Measurements from ENCODE around the gene P4HTM. TPM values are rescaled to one million over a fixed set of nuclear protein-coding genes. Genes with fewer than 3 reads are reported as not detected.

Gene P4HTM
- total RNA-seq, 4 donors from 2014 or later = 18.5 to 57.2 (median 27.9) TPM

GRCh38 chr3:49024449-49024848, 34.4 kb downstream of the P4HTM start:
- TF ChIP-seq POLR2A (IDR thresholded peaks at IDR 0.05) = no peak
- no peak for TF ChIP-seq EP300 (IDR thresholded peaks at IDR 0.05)
- TF ChIP-seq CTCF (IDR thresholded peaks at IDR 0.05) = no peak
- no peak for TF ChIP-seq POLR2AphosphoS5 (IDR thresholded peaks at IDR 0.05)
- no peaks in the 10 kb centered on the region for H3K27me3 ChIP-seq
- peaks cover 41% of the 10 kb centered on the region for H3K36me3 ChIP-seq
- H3K9me3 ChIP-seq = no peaks in the 10 kb centered on the region
- 87% methylated on average over 5 of the region's 5 CpGs for WGBS
- no peak overlapping the region for H3K27ac ChIP-seq
- DNase-seq (ENCODE audit: low spot score in 2 of 2) = no peak
- peaks cover 57% of the 10 kb centered on the region for H3K4me1 ChIP-seq
- H3K4me3 ChIP-seq = no peak overlapping the region

- 72% methylated on average over 9 of the region's 13 CpGs for WGBS
- Histone ChIP-seq H3K36me3 (peaks cover 45% of the 10 kb centered on the region), H3K27me3 (no peaks in the 10 kb centered on the region), H3K27ac (no peak overlapping the region), H3K9me3 (no peaks in the 10 kb centered on the region), H3K4me3 (no peak overlapping the region), H3K4me1 (peaks cover 54% of the 10 kb centered on the region)
- TF ChIP-seq POLR2AphosphoS5 (IDR thresholded peaks at IDR 0.05) = no peak
- TF ChIP-seq EP300 (IDR thresholded peaks at IDR 0.05) = no peak
- TF ChIP-seq CTCF (IDR thresholded peaks at IDR 0.05) = no peak
- TF ChIP-seq POLR2A (IDR thresholded peaks at IDR 0.05) = no peak
- DNase-seq (ENCODE audit: low spot score in 2 of 2) = no peak
Measured at GRCh38 chr3:49025005-49025792, 35.2 kb downstream of the P4HTM start.

- DNase-seq (ENCODE audit: low spot score in 2 of 2) = no peak
- TF ChIP-seq CTCF (IDR thresholded peaks at IDR 0.05) (no peak), EP300 (IDR thresholded peaks at IDR 0.05) (no peak), POLR2A (IDR thresholded peaks at IDR 0.05) (no peak), POLR2AphosphoS5 (IDR thresholded peaks at IDR 0.05) (no peak)
- WGBS = 89% methylated on average over 8 of the region's 8 CpGs
- Histone ChIP-seq H3K4me1 (peaks cover 49% of the 10 kb centered on the region), H3K27ac (no peak overlapping the region), H3K36me3 (peaks cover 53% of the 10 kb centered on the region), H3K27me3 (no peaks in the 10 kb centered on the region), H3K4me3 (no peak overlapping the region), H3K9me3 (no peaks in the 10 kb centered on the region)
Measured at GRCh38 chr3:49025793-49026520, 35.9 kb downstream of the P4HTM start.

GRCh38 chr3:49026536-49026935, 36.5 kb downstream of the P4HTM start:
- TF ChIP-seq POLR2A (IDR thresholded peaks at IDR 0.05) (no peak), CTCF (IDR thresholded peaks at IDR 0.05) (no peak), EP300 (IDR thresholded peaks at IDR 0.05) (no peak), POLR2AphosphoS5 (IDR thresholded peaks at IDR 0.05) (no peak)
- Histone ChIP-seq H3K27me3 (no peaks in the 10 kb centered on the region), H3K9me3 (no peaks in the 10 kb centered on the region), H3K4me1 (peaks cover 49% of the 10 kb centered on the region), H3K27ac (no peak overlapping the region), H3K36me3 (peaks cover 59% of the 10 kb centered on the region), H3K4me3 (no peak overlapping the region)
- DNase-seq (ENCODE audit: low spot score in 2 of 2) = no peak
- 89% methylated on average over 3 of the region's 3 CpGs for whole genome bisulfite sequencing

DNA sequence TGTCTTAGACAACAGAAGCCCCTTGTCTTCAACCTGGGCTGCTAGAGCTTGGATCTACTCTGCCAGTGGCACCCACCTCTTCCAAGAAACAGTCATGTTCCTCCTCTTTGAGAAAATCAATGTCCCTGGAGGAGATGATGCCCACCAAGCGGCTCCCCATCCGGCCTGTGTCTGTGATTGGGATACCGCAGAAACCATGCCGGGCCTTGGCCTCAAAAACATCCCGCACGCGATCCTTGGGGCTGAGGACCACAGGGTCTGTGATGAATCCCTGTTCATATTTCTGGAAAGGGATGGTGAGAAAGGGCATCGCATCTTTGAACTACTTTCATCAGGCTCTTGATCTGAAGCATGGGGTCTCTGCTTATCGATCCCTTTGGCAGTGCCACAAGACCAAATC, 37.6 kb downstream of the P4HTM start:
- H3K27ac ChIP-seq = no peak overlapping the region
- H3K4me3 ChIP-seq = no peak overlapping the region
- H3K27me3 ChIP-seq = no peaks in the 10 kb centered on the region
- H3K9me3 ChIP-seq = no peaks in the 10 kb centered on the region
- no peak for DNase-seq (ENCODE audit: low spot score in 2 of 2)
- no peak for TF ChIP-seq CTCF (IDR thresholded peaks at IDR 0.05)
- no peak for TF ChIP-seq POLR2A (IDR thresholded peaks at IDR 0.05)
- WGBS = 94% methylated on average over 5 of the region's 9 CpGs
- peaks cover 46% of the 10 kb centered on the region for H3K4me1 ChIP-seq
- peaks cover 70% of the 10 kb centered on the region for H3K36me3 ChIP-seq
